DOHH2 (cell line): ENCODE results near the gene MDFI.

Source experiments
- H3F3A ChIP-seq: fragments of 200-600 bp; sonication (generic), shearing (Covaris generic); 2 replicates; pipeline ENCODE4 v1.6.0; 2016; ENCODE audit warnings: antibody characterized with exemption, mild to moderate bottlenecking; ENCODE audit not compliant: control insufficient read depth, insufficient read depth
- H3K27ac ChIP-seq: fragments of 200-600 bp; sonication (generic); 2 replicates; pipeline ENCODE4 v1.5.1; 2014; ENCODE audit warnings: low read depth, mild to moderate bottlenecking, low read length, moderate library complexity
- H3K27me3 ChIP-seq: fragments of 200-600 bp; sonication (generic); 2 replicates; pipeline ENCODE4 v1.6.1; 2014; ENCODE audit warnings: mild to moderate bottlenecking, low read length, mixed read lengths; ENCODE audit not compliant: control insufficient read depth
- H3K36me3 ChIP-seq: fragments of 200-600 bp; sonication (generic); 2 replicates; pipeline ENCODE4 v1.6.1; 2014; ENCODE audit warnings: mild to moderate bottlenecking, low read length, moderate library complexity, mixed read lengths; ENCODE audit not compliant: control insufficient read depth
- H3K4me1 ChIP-seq: fragments of 200-600 bp; sonication (generic); 2 replicates; pipeline ENCODE4 v1.6.1; 2014; ENCODE audit warnings: mild to moderate bottlenecking, low read length, mixed read lengths; ENCODE audit not compliant: control insufficient read depth
- H3K4me2 ChIP-seq: fragments of 200-600 bp; sonication (generic); 2 replicates; pipeline ENCODE4 v1.6.0; 2014; ENCODE audit warnings: mild to moderate bottlenecking, low read length, moderate library complexity
- H3K4me3 ChIP-seq: fragments of 200-600 bp; sonication (generic); 2 replicates; pipeline ENCODE4 v1.5.1; 2014; ENCODE audit warnings: mild to moderate bottlenecking, low read length, mixed read lengths
- H3K79me2 ChIP-seq: fragments of 200-600 bp; sonication (generic); 2 replicates; pipeline ENCODE4 v1.6.1; 2014; ENCODE audit warnings: mild to moderate bottlenecking, low read length, mixed read lengths; ENCODE audit not compliant: control insufficient read depth
- H3K9me2 ChIP-seq: fragments of 200-600 bp; sonication (generic); replicated peaks from 2 replicates; pipeline ENCODE4 v1.6.1; 2014; ENCODE audit warnings: mild to moderate bottlenecking, low read length, mixed read lengths; ENCODE audit not compliant: control insufficient read depth
- H3K9me3 ChIP-seq: fragments of 200-600 bp; sonication (generic); 2 replicates; pipeline ENCODE4 v1.6.1; 2014; ENCODE audit warnings: antibody characterized with exemption, low read length, mixed read lengths; ENCODE audit not compliant: control insufficient read depth, insufficient read depth
- H4K20me1 ChIP-seq: fragments of 200-600 bp; sonication (generic); 2 replicates; pipeline ENCODE4 v1.6.0; 2014; ENCODE audit warnings: low read depth, mild to moderate bottlenecking, antibody characterized with exemption, low read length, moderate library complexity; ENCODE audit not compliant: control insufficient read depth, insufficient read depth
- EZH2phosphoT487 ChIP-seq: fragments of 200-600 bp; sonication (generic); IDR thresholded peaks from 2 replicates; pipeline ENCODE4 v1.6.1; 2017; ENCODE audit warnings: borderline replicate concordance, mild to moderate bottlenecking, antibody characterized with exemption, low read length, moderate library complexity, mixed read lengths
- TF ChIP-seq, protein P1 (sequence below): fragments of 200-600 bp; sonication (generic); IDR thresholded peaks from one replicate; pipeline ENCODE4 v1.5.1; 2014; ENCODE audit warnings: antibody characterized with exemption, mild to moderate bottlenecking, low read depth, low read length; ENCODE audit not compliant: poor library complexity, severe bottlenecking

Gene MDFI

GRCh38 chr6:41656002-41656691 is 17.9 kb downstream of the MDFI start:
- no peaks in the 10 kb centered on the region for H3K4me1 ChIP-seq
- TF ChIP-seq EZH2phosphoT487 = no peak
- TF ChIP-seq, protein P1, sequence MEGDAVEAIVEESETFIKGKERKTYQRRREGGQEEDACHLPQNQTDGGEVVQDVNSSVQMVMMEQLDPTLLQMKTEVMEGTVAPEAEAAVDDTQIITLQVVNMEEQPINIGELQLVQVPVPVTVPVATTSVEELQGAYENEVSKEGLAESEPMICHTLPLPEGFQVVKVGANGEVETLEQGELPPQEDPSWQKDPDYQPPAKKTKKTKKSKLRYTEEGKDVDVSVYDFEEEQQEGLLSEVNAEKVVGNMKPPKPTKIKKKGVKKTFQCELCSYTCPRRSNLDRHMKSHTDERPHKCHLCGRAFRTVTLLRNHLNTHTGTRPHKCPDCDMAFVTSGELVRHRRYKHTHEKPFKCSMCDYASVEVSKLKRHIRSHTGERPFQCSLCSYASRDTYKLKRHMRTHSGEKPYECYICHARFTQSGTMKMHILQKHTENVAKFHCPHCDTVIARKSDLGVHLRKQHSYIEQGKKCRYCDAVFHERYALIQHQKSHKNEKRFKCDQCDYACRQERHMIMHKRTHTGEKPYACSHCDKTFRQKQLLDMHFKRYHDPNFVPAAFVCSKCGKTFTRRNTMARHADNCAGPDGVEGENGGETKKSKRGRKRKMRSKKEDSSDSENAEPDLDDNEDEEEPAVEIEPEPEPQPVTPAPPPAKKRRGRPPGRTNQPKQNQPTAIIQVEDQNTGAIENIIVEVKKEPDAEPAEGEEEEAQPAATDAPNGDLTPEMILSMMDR = no peak
- H3K79me2 ChIP-seq = no peaks in the 10 kb centered on the region
- H3K4me3 ChIP-seq = no peak overlapping the region
- H3K27me3 ChIP-seq = peaks cover 16% of the 10 kb centered on the region; the same call in 1 of the 2 replicates
- no peaks in the 10 kb centered on the region for H3K9me3 ChIP-seq
- no peak overlapping the region for H3K4me2 ChIP-seq
- H3K36me3 ChIP-seq = no peaks in the 10 kb centered on the region
- H4K20me1 ChIP-seq = no peaks in the 10 kb centered on the region
- no peak overlapping the region for H3K27ac ChIP-seq
- H3F3A ChIP-seq = no peaks in the 10 kb centered on the region
- no peaks in the 10 kb centered on the region for H3K9me2 ChIP-seq

DNA sequence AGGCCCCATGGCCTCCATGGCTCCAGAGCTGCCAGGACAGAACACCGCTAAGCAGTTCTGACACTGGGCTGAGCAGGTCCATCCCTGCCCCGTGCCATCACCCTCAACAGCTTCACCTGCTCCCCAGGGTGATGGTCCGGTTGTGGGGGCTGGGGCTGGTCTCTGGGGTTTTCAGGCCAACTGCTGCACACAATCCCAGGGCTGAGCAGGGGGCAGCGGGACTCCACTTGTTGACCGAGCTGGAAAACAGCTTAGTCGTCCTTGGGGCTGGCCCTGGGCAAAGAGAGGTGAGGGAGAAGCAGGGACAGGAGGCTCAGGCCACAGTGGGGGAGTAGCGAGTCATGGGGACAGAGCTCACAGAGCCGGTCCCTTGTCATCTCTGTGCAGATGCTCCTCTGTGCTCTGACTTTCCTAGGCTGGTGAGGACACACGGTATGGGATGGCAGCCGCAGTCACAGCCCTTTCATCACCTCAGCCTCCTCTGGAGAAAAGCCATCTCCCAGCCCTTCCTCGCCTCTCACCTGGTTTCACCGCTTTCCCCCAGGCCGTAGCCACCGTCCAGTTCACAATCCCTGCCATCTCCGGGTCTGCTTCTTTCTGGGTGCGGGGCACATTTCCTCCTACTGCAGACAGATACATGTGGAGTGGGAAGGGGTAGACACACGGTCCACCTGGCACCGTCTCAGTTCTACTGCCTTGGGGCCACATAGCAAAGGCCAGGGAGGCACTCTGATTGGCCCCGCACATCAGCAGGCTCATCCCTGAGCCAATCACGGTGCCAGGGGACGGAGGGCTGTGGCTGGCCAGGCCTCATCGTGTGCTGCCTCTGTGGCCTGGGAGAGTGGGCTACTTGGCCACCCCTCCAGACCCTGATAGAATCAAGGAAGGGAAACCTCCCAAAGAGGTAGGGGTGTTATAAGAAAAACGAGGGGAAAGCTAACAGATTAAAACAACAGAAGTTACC is 19.1 kb downstream of the MDFI start:
- no peak for TF ChIP-seq EZH2phosphoT487
- TF ChIP-seq, protein P1 = no peak
- no peaks in the 10 kb centered on the region for H3K9me2 ChIP-seq
- H3K27ac ChIP-seq = no peak overlapping the region
- no peak overlapping the region for H3K4me3 ChIP-seq
- H4K20me1 ChIP-seq = no peaks in the 10 kb centered on the region
- H3F3A ChIP-seq = no peaks in the 10 kb centered on the region
- H3K9me3 ChIP-seq = no peaks in the 10 kb centered on the region
- H3K36me3 ChIP-seq = no peaks in the 10 kb centered on the region
- H3K4me1 ChIP-seq = no peaks in the 10 kb centered on the region
- H3K4me2 ChIP-seq = no peak overlapping the region
- H3K27me3 ChIP-seq = peaks cover 27% of the 10 kb centered on the region
- no peaks in the 10 kb centered on the region for H3K79me2 ChIP-seq

- Histone ChIP-seq H3F3A (no peaks in the 10 kb centered on the region), H3K27ac (no peak overlapping the region), H3K79me2 (no peaks in the 10 kb centered on the region), H3K4me1 (no peaks in the 10 kb centered on the region), H3K9me2 (no peaks in the 10 kb centered on the region), H3K4me3 (no peak overlapping the region), H4K20me1 (no peaks in the 10 kb centered on the region), H3K9me3 (no peaks in the 10 kb centered on the region), H3K4me2 (no peak overlapping the region), H3K36me3 (no peaks in the 10 kb centered on the region), H3K27me3 (peaks cover 34% of the 10 kb centered on the region)
- TF ChIP-seq, protein P1 = no peak
- no peak for TF ChIP-seq EZH2phosphoT487
Measured at GRCh38 chr6:41658636-41659035, 20.4 kb downstream of the MDFI start.
